Esophagus squamous epithelium (tissue), 4 donors: ENCODE results near the gene UBE2Q1.
"Not testable (repeated sequence)": the region's sequence is repeated elsewhere in the genome, so short reads cannot be mapped to it uniquely, and the experiment has no call there.

Experiments
- CTCF ChIP-seq, 6 experiments: fragments of 450-650 bp in 4 of 6; fragments of 200-600 bp in 2 of 6; sonication (generic) in 2 of 6; IDR thresholded peaks; one replicate each; pipeline ENCODE4 v1.5.1; 2016 to 2019; ENCODE audit warnings: antibody characterized with exemption in 6 of 6, mild to moderate bottlenecking in 4 of 6, moderate library complexity in 4 of 6
- POLR2A ChIP-seq, 4 donors: fragments of 450-650 bp; IDR thresholded peaks; one replicate each; pipeline ENCODE4 v1.6.1; 2017; ENCODE audit warnings: antibody characterized with exemption in 4 of 4, mild to moderate bottlenecking in 4 of 4, moderate library complexity in 3 of 4

GRCh38 chr1:154531950-154532349 lies 26.5 kb downstream of the UBE2Q1 start:
- not testable (repeated sequence) for TF ChIP-seq CTCF, POLR2A (IDR thresholded peaks at IDR 0.05)
